ENCODE measurements around the gene STMP1.
"Not testable (repeated sequence)": the region's sequence is repeated elsewhere in the genome, so short reads cannot be mapped to it uniquely, and the experiment has no call there.

Gene STMP1

GRCh38 chr7:135664046-135664589 lies 1.8 kb downstream of the STMP1 start:
- peak; percentile 28 for DNase-seq

- DNase-seq: no peak
Observed at GRCh38 chr7:135665042-135665441, 2.7 kb downstream of the STMP1 start.

- DNase-seq: no peak
Observed at GRCh38 chr7:135666156-135666555, 3.8 kb downstream of the STMP1 start.

GRCh38 chr7:135666846-135667245 lies 4.5 kb downstream of the STMP1 start:
- no peak for DNase-seq

- not testable (repeated sequence) for DNase-seq
Observed at GRCh38 chr7:135667626-135668025, 5.3 kb downstream of the STMP1 start.

GRCh38 chr7:135668852-135669395 lies 6.6 kb downstream of the STMP1 start:
- DNase-seq: not testable (repeated sequence)

GRCh38 chr7:135669774-135670173 lies 7.5 kb downstream of the STMP1 start:
- DNase-seq: no peak

GRCh38 chr7:135670179-135670578 lies 7.9 kb downstream of the STMP1 start:
- DNase-seq: peak; percentile 73

- peak; percentile 72 for DNase-seq
Observed at GRCh38 chr7:135672560-135673359, 10.4 kb downstream of the STMP1 start.

- DNase-seq: peak; percentile 22
Observed at GRCh38 chr7:135673360-135673706, 11.0 kb downstream of the STMP1 start.

- DNase-seq: peak; percentile 27
Observed at GRCh38 chr7:135678612-135679575, 16.6 kb downstream of the STMP1 start.

- no peak for DNase-seq
Observed at GRCh38 chr7:135681762-135682161, 19.4 kb downstream of the STMP1 start.

- no peak for DNase-seq
Observed at GRCh38 chr7:135682191-135682590, 19.9 kb downstream of the STMP1 start.

GRCh38 chr7:135683609-135684008 lies 21.3 kb downstream of the STMP1 start:
- no peak for DNase-seq

GRCh38 chr7:135684136-135684535 lies 21.8 kb downstream of the STMP1 start:
- peak; percentile 47 for DNase-seq

GRCh38 chr7:135684699-135685098 lies 22.4 kb downstream of the STMP1 start:
- DNase-seq: no peak

GRCh38 chr7:135685306-135686084 lies 23.2 kb downstream of the STMP1 start:
- DNase-seq: peak; percentile 68

GRCh38 chr7:135687466-135687865 lies 25.2 kb downstream of the STMP1 start:
- no peak for DNase-seq

GRCh38 chr7:135690566-135690965 lies 28.3 kb downstream of the STMP1 start:
- DNase-seq: peak; percentile 72

- no peak for DNase-seq
Observed at GRCh38 chr7:135692055-135692454, 29.7 kb downstream of the STMP1 start.

- DNase-seq: not testable (repeated sequence)
Observed at GRCh38 chr7:135692606-135693005, 30.3 kb downstream of the STMP1 start.

- DNase-seq: no peak
Observed at GRCh38 chr7:135693558-135693957, 31.2 kb downstream of the STMP1 start.

All from fibroblast of skin of scalp (primary cell).